Measurements from ENCODE around the gene GDF3.
"Not testable (repeated sequence)": the region's sequence is repeated elsewhere in the genome, so short reads cannot be mapped to it uniquely, and the experiment has no call there.

GDF3 gene

DNA sequence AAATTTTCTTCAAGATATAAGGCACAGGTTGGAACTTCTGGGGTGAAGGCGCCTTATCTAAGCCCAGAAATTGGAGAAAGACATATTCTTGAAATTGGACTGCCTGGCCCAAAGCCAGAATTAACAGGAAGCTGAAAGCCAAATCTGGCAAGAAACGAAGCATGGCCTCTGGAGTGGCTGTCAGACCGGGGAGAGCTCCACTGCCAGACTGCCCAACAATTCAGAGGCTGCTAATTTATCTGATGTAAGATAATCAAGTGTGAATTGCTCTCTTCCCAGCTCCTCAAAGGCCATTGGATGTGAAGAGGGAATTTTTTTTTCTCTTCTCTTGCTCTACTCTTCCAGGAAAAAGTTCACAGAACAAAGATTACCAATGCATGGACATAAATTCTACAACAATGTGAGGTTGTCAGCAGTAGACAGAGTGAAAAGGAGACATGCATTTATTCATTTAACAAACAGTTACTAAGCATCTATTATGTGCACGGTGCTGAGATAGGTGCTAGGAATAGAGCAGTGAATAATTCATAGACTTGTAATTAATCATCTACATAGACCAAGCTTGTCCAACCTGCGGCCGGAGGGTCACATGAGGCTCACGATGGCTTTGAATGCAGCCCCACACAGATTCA is at the start of gene GDF3:
TSS of gene GDF3 (minus strand) at position 210 of the 632 bp plus-strand sequence. CDS start at position 163, 47 bp downstream.
- no peak for DNase-seq (ENCODE audit: low read depth, low spot score)

DNA sequence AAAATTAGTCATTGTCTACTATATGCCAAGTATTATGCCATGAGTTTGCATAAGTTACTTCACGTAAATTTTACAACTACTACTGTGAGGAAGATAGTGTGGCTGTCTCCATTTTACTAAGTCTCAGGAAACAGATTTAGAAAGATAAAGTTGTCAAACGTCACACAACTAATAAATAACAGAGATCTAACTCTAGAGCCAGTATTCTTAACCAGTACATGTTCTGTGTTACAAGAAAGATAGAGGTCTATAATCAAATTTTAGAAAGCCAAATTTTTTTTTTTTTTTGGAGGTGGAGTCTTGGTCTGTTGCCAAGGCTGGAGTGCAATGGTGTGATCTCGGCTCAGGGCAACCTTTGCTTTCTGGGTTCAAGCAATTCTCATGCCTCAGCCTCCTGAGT is 37.4 kb upstream of the GDF3 start:
- no peak for DNase-seq (ENCODE audit: low read depth, low spot score)

DNA sequence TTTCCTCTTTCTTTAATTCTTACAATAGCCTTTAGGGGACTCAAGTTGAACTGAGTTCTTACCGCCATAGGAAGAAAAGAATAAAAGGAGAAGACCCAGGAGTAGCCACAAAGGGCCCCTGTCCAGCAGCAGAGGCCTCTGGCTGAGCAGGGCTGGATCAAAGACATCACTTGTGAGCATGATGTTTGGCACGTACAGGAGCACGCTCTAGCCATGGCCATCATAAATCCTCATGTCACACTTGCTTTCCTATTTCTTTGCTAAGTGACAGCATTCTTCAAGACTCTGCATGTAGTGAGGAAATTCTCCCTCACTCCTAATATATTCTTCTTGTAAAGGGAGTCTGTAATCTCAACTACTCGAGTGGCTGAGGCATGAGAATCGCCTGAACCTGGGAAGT is 35.9 kb upstream of the GDF3 start:
- no peak for DNase-seq (ENCODE audit: low read depth, low spot score)

DNA sequence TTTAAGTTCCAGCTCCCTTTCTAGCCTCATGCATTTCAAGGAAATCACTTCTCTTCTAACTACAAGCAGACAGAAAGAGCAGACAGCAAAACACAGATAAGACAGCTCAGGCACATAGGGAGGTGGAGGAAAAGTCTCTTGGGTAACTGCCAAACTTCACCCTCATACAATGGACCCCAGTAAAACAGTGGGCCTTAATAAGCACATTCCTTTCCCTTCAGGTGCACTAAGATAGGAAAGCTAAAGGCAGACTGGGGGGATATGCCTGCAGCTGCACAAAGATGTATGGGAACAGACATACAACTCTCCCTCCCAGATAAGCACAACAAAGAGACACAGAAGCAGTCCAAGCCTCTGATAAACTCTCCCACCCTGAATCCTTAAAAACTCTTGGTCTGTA is 35.4 kb upstream of the GDF3 start:
- DNase-seq (ENCODE audit: low read depth, low spot score): not testable (repeated sequence)

DNA sequence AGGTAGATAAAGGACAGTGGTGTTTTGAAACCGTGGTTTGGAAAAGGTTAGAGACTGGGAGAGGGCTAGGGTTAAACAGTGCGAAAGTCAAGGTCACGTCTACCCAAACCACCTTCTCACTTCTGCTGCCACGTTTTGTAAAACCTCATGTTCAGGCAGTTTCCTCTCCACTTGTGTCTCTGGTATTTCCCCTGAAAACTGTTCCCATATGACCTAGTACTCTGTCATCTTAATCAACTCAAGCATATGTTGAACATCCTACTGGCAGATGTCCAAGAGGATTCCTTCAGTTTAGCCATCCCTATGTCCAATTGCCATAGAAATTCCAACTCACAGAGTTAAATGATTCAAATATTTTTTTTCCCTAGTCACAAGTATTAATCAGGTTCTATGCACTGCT is 34.2 kb upstream of the GDF3 start:
- DNase-seq (ENCODE audit: low read depth, low spot score): no peak

DNA sequence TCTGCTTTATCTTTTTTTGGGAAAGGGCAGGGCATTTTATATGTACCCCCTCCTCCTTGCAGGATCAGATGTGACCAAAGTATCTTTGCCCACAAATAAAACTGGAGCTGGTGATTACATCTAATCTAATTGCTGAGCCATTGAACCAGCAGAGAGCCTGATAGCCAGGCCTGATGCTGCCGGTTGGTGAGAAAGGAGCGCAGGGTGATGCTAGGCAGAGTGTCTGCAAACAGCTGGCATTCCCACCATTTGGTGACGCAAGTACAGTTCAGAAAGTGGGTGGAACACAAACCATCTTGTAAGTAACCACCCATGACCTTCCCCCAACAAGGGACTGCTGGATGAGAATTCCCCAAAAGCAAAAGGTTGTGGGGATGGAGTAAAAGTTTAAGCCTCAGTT is 28.4 kb upstream of the GDF3 start:
- DNase-seq (ENCODE audit: low read depth, low spot score): no peak

DNA sequence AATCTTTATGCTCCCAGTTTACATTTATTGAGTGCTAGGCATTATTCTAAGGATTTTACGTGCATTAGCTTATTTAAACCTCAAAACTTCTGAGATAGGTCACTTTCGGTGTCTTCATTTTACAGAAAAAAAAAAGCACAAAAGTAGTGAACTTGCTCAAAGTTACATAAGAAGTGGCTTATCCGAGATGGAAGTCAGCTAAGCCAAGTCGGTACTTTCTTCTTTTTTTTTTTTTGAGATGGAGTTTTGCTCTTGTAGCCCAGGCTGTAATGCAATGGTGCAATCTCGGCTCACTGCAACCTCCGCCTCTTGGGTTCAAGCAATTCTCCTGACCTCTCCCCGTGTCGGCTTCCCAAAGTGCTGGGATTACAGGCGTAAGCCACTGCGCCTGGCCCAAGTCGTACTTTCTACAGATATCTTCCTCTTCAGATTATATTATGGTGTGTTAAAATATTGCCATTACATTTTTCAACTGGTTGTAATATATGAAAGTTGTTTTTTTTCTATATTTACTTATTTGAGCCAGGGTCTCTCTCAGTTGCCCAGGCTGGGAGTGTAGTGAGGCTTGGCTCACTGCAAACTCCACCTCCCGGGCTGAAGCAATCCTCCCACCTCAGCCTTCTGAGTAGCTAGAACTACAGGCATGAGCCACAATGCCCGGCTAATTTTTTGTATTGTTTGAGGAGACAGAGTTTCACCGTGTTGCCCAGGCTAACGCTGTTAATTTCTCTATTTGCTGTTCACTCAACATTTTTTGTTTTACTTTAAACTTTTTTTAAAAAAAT is 24.6 kb upstream of the GDF3 start:
- DNase-seq (ENCODE audit: low read depth, low spot score): no peak

DNA sequence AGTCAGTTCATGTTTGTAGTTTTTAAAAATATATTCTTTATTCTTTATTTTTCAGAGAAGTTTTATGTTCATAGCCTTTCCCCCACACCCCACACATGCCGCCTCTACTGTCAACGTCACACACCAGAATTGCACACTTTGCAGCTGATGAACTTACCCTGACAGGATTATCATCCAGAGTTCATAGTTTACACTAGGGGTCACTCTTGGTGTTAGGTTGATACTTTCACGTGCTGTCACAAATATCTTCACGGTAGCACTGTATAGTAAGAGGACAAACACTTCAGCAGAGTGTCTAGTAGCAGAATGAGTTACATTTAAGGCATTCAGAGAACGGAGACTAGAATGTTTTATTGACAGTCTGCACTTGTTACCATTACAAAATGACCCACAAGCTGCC is 20.8 kb upstream of the GDF3 start:
- DNase-seq (ENCODE audit: low read depth, low spot score): no peak

DNA sequence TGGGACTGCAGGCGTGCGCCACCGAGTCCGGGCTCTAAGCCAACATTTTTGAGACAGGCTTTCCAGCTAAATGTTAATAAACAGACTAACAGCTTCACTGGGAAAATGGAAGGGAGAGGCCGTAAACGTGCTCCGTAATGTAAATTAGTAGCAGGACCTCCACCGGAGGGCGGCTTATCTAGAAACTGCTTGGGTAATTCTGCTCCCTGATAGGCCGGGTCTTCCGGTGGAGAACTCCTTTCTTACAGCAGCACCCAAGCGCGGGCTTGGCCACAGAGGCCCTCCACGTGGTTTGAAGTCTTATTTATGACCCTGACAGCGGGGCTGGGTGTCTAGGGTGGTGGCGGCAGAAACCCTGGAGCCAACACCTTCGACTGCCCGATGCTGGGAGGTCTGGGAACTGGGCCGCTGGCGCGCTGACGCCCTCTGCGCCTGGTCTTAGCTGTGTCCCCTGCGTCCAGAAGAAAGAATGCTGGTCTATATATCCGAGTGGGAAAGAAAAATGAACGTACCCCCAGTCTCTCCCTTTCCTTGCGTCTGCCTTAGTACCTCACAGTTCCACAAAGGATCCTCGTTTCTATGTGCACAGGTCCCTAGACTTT is 17.4 kb upstream of the GDF3 start:
- DNase-seq (ENCODE audit: low read depth, low spot score): no peak

DNA sequence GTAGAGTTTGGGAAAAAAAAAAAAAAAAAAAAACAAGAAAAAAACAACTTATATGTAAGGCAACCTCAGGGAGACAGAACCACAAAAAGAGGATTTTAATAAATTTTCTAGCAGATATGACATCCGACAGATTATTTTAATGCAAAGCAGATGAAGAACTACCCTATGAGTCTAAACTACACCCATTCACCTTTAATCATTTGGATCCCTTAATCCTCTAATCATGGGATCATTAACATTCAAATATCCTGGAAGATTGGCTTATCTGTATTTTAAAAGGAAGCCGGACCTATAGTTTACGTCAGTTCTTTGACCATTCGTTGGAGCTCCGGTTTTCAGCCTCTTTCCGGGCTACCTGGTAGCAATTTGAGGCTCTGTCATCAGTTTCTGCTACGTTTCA is 15.6 kb upstream of the GDF3 start, which contains the start of gene DPPA3:
TSS of gene DPPA3 (plus strand) at position 301 of the 400 bp plus-strand sequence. CDS start 138 bp downstream, outside the sequence.
- no peak for DNase-seq (ENCODE audit: low read depth, low spot score)

DNA sequence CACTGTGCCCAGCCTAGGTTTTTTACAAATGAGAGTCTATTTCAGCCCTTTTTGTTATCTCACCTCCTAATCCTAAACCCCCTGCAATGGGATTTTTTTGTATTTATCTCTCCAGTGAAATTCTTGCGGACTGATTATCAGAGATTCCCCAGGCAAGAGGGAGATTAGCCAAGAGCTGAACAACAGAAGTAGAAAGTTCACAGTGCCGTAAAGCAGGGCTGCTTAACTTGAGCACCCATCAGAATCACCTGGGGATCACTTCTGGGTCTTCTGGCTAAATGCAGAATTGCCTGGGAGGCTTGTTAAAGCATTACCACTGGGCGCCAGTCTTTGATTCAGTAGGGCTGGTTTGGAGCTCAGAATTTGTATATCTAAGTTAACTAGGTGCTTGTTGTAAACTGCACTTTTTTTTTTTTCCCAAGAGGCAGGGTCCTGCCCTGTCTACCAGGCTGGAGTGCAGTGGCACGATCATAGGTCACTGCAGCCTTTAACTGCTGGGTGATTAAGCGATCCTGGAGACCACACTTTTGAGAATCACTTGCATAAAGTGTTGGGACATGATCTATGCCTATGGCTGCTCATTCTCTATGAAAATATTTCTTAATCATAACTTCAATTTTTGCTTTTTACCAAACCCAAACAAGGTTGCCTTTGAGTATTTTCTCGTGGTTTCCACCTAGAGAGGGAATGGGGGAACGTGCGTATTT is 14.5 kb upstream of the GDF3 start:
- no peak for DNase-seq (ENCODE audit: low read depth, low spot score)

DNA sequence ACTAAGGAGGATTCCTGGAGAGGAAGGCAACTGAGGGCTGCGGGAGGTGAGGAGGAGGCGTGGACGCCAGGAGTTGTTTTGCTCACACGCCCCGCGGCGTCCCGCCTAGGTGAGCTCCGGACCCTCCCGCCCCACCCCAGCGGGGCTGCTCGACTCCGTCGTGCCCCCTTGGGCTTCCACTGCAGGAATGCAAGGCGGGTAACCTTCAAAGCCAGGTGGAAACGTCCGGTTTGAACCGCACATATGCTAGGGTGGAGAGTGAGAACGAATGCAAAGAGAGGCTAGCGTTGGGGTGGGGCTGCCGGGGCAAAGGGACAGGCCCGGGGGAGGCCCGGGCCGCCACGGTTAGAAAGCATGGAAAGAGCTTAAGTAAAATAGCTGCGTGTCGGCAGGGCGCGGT is 10.3 kb upstream of the GDF3 start:
- DNase-seq (ENCODE audit: low read depth, low spot score): no peak

DNA sequence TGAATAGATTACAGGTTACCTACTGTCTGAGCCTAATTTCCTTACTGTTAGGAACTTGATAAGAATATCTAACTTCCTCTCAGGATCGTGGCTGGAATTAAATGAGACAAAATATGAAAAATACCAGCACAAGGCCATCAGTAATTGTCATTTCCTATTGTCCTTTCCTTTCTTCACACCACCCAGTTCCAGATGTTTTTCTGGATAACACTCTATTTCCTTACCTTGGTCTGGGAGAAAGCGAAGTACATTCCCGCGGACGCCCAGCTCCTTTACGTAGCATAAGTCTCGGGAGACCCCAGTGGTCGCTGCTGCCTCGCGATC is 376 bp downstream of the GDF3 start:
- DNase-seq (ENCODE audit: low read depth, low spot score): no peak

DNA sequence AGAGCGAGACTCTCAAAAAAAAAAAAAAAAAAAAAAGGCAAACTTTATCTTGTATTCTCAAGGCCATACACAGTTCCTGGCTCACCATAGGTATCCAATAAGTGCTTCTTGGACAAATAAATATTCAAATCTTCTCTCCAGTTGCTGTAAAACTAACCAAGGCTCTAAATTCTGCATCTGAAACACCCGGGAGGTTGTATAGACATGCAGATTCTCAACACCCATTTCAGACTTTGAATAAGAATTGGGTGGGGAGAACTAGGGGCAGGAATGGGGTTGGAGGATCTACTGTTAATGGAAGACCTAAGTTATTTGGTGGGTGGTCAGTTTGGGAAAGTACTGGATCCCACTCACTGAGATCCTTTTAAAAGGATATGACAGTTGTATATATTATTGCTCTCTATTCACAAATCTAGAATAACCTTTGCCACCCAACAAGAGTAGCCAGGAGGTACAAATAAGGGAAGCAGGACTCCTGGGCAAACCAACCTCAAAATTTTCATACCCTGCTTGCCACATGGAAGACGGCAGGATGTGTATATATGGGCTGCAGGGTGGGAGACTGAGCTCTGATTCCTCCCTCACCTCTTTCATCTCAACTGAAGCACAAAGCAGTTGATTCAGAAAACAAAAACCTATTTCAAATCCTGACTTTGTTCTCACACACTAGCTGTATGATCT is 879 bp downstream of the GDF3 start:
- DNase-seq (ENCODE audit: low read depth, low spot score): no peak

DNA sequence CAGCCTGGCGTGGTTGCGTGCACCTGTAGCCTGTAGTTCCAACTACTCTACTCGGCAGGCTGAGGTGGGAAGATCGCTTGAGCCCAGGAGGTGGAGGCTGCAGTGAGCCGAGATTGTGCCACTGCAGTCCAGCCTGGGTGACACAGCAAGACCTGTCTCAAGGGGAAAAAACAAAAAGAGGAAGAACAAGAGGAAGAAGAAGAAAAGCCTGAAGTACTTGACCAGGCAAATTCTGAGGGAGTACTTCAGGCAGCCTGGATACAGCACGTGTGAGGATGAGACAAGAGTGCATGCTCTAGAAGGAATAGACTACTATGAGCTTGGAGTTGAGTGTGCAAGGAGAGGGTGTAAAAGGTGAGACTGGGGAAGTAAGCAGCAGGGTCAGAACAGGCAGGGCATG is 1.8 kb downstream of the GDF3 start:
- DNase-seq (ENCODE audit: low read depth, low spot score): no peak

DNA sequence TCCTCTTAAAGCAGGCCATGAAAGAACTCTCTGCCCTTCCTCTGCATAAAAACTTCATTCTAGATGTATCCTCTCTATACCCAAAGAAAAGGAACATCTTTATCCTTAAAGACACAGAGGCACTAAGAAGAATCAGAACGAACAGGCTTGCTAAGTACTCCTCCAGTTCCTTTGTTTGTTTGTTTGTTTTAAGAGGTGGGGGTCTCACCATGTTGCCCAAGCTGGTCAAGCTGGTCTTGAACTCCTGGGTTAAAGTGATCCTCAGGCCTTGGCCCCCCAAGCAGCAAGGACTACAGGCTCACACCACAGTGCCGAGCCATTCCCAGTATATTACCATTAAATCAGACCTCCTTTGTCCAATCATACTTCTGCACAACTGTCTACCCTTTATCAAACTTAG is 14.0 kb downstream of the GDF3 start:
- DNase-seq (ENCODE audit: low read depth, low spot score): no peak

DNA sequence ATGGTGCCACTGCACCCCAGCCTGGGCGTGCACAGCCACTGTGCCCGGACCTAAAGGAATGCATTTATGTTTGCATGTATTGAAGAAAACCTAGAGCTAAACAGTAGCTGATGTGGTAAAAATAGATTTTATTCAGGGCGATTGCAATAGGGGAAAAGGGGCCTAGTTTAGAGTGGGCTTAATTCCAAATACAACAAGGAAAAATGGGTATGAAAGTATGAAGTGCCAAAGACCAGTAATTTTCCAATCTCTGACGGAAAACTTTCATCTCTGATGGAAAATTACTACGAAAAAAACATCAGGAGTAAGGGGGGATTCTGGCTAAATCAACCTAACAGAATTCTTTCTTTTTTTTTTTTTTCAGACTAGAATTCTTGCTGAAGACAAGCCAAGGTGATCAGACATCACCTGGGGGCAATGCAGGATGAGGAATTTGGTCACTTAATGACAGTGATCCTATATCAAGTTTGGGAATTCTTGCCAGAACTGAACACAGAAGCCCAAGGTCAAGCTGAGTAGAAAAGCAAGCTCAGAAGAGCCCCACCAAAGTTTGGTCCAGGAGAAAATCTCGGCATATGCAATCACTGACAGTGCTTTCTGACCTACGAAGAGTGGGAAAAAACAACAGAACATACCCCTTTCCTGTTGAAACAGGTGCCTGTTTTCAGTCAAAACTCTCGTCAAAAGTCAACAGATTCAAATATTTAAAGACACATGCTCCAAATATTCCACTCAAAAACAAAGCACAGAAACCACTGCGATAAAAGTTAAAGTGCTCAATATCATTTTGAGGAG is 16.1 kb downstream of the GDF3 start:
- DNase-seq (ENCODE audit: low read depth, low spot score): no peak

DNA sequence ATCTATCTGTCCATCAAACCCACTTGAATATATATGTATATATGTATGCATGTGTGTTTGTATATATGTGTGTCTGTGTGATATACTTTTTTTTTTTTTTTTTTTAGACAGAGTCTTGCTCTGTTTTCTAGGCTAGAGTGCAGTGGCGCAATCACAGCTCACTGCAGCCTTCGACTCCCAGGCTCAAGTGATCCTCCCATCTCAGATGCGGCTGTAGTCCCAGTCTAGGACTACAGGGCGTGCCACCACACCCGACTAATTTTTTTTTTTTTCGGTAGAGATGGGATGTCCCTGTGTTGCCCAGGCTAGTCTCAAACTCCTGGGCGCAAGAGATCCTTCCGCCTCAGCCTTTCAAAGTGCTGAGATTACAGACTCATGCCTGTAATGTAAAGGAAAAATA is 16.8 kb downstream of the GDF3 start:
- no peak for DNase-seq (ENCODE audit: low read depth, low spot score)

DNA sequence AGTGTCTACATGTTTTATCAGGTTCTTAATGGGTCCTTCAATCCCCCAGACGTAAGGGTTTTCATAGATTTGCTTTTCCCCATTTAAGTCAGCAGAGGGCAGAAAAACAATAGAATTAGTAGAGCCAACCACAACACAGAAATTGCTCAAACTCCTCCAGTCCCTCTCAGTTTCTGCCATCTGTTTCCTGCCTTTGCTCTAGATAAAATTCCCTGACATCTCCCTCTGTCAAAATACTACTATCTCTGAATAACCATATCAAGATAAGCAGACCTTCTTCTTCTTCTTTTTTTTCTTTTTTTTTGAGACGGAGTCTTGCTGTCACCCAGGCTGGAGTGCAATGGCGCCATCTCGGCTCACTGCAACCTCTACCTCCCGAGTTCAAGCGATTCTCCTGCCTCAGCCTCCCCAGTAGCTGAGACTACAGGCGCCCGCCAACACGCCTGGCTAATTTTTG is 18.1 kb downstream of the GDF3 start:
- DNase-seq (ENCODE audit: low read depth, low spot score): not testable (repeated sequence)

DNA sequence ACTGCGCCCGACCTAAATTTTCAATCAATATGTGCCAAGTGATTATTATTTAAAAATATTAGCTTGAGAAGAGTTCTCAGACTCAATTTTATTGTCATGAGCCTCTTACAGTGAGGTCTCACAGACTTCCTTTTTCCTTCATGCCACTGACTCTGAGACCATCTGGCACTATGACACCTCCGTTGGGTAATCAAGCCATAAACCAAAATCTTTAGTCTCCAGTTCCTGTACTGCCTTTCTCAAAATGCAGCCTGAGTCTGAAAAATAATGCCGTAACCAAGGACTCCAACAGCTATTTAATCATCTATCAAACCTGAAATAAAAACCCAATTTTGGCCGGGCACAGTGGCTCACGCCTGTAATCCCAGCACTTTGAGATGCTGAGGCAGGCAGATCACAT is 20.1 kb downstream of the GDF3 start:
- not testable (repeated sequence) for DNase-seq (ENCODE audit: low read depth, low spot score)

DNA sequence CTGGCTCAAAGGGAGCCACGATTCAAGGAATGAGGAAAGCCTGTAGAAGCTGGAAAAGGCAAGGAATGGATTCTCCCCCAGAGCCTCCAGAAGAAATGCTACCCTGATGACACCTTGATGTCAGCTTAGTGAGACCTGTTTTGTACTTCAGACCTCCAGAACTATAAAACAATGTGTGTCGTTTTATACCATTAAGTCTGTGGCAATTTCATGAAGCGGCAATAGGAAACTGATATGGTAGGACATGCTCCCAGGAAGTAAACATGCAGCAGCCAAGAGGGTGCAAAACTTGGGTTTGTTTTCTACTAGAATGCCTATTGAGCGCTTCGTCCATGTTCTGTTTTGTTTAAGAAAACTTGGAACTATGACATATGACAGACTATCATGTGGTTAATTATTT is 27.4 kb downstream of the GDF3 start:
- no peak for DNase-seq (ENCODE audit: low read depth, low spot score)

Data from brain pericyte (primary cell).